NCI-H345 (cell line): ENCODE results near the gene GFAP.
"Not testable (repeated sequence)": the region's sequence is repeated elsewhere in the genome, so short reads cannot be mapped to it uniquely, and the experiment has no call there.

Experiments
- DNase-seq: peaks from one replicate; lab custom pipeline; 2025; lab: John Stamatoyannopoulos, UW

GFAP gene

GRCh38 chr17:44915321-44915726, at the start of gene GFAP:
GFAP (minus strand) TSS chr17:44915500; CDS start chr17:44915486, 14 bp downstream.
- no peak for DNase-seq

GRCh38 chr17:44961921-44962350, 46.6 kb upstream of the GFAP start:
- DNase-seq = no peak

GRCh38 chr17:44960691-44961090, 45.4 kb upstream of the GFAP start:
- DNase-seq = no peak

- no peak for DNase-seq
Measured at GRCh38 chr17:44959821-44960531, 44.7 kb upstream of the GFAP start.

- DNase-seq = no peak
Measured at GRCh38 chr17:44956998-44957981, 42.0 kb upstream of the GFAP start.

GRCh38 chr17:44955674-44956425, 40.5 kb upstream of the GFAP start:
- DNase-seq = no peak

GRCh38 chr17:44952946-44953475, 37.7 kb upstream of the GFAP start:
- no peak for DNase-seq

GRCh38 chr17:44948315-44948795, 33.1 kb upstream of the GFAP start:
- no peak for DNase-seq

- peak; percentile 97 for DNase-seq
Measured at GRCh38 chr17:44947461-44948314, 32.4 kb upstream of the GFAP start, which contains the start of gene KIF18B. KIF18B (minus strand) TSS chr17:44947773; CDS start chr17:44936344, 11,429 bp downstream.

- not testable (repeated sequence) for DNase-seq
Measured at GRCh38 chr17:44945652-44946051, 30.4 kb upstream of the GFAP start.

- no peak for DNase-seq
Measured at GRCh38 chr17:44942456-44942855, 27.2 kb upstream of the GFAP start.

GRCh38 chr17:44941712-44942331, 26.5 kb upstream of the GFAP start:
- no peak for DNase-seq

- no peak for DNase-seq
Measured at GRCh38 chr17:44940768-44941167, 25.5 kb upstream of the GFAP start.

- no peak for DNase-seq
Measured at GRCh38 chr17:44940317-44940716, 25.0 kb upstream of the GFAP start.

GRCh38 chr17:44935116-44935515, 19.8 kb upstream of the GFAP start:
- no peak for DNase-seq

GRCh38 chr17:44934745-44935105, 19.4 kb upstream of the GFAP start:
- DNase-seq = no peak

GRCh38 chr17:44933824-44934744, 18.8 kb upstream of the GFAP start:
- no peak for DNase-seq

- DNase-seq = no peak
Measured at GRCh38 chr17:44932787-44933097, 17.4 kb upstream of the GFAP start.

- no peak for DNase-seq
Measured at GRCh38 chr17:44932096-44932786, 16.9 kb upstream of the GFAP start.
